ENCODE results near the gene SMIM20.

GRCh38 chr4:25882226-25882625 lies 31.8 kb upstream of the SMIM20 start:
- no peak for TF ChIP-seq SP1 (IDR thresholded peaks at IDR 0.05)
- no peak for TF ChIP-seq TARDBP (IDR thresholded peaks at IDR 0.05)
- no peak for TF ChIP-seq FOXK2 (IDR thresholded peaks at IDR 0.05)
- TF ChIP-seq ZNF384 (IDR thresholded peaks at IDR 0.05), result no peak
- TF ChIP-seq FOXA1 (IDR thresholded peaks at IDR 0.05), result no peak
- no peak for TF ChIP-seq SUZ12 (IDR thresholded peaks at IDR 0.05)
